IPS DF 19.7 (cell line): ENCODE results near the gene QRICH1.

ENCODE experiments used
- DNase-seq: peaks from one replicate; pipeline ENCODE4 v3.0.0-alpha.2; 2013; ENCODE audit warnings: low read depth, low spot score

QRICH1 gene

GRCh38 chr3:48997714-48998637 is 95.9 kb downstream of the QRICH1 start:
- DNase-seq, result no peak

GRCh38 chr3:48997102-48997635 is 96.7 kb downstream of the QRICH1 start:
- no peak for DNase-seq

GRCh38 chr3:48996640-48997039 is 97.2 kb downstream of the QRICH1 start:
- no peak for DNase-seq

- no peak for DNase-seq
Observed at GRCh38 chr3:48993834-48994233, 100.0 kb downstream of the QRICH1 start.

GRCh38 chr3:48991851-48992545 is 101.9 kb downstream of the QRICH1 start:
- DNase-seq, result no peak

- no peak for DNase-seq
Observed at GRCh38 chr3:48990636-48991469, 103.0 kb downstream of the QRICH1 start.

- no peak for DNase-seq
Observed at GRCh38 chr3:48989796-48990635, 103.9 kb downstream of the QRICH1 start, which contains the start of gene P4HTM. Gene P4HTM (plus strand): TSS chr3:48990241. CDS start chr3:48990257, 16 bp downstream.

GRCh38 chr3:48989126-48989795 is 104.6 kb downstream of the QRICH1 start:
- no peak for DNase-seq

GRCh38 chr3:48985831-48986376 is 108.0 kb downstream of the QRICH1 start:
- no peak for DNase-seq

GRCh38 chr3:48984663-48985062 is 109.2 kb downstream of the QRICH1 start:
- DNase-seq, result no peak

- no peak for DNase-seq
Observed at GRCh38 chr3:48983096-48983495, 110.8 kb downstream of the QRICH1 start.

- no peak for DNase-seq
Observed at GRCh38 chr3:48982686-48983085, 111.2 kb downstream of the QRICH1 start.

GRCh38 chr3:48982016-48982415 is 111.9 kb downstream of the QRICH1 start:
- no peak for DNase-seq

GRCh38 chr3:48980295-48980694 is 113.6 kb downstream of the QRICH1 start:
- no peak for DNase-seq
